Thymus (tissue), 11 donors: ENCODE results near the gene CFDP1. TPM values are rescaled to one million over a fixed set of nuclear protein-coding genes. Genes with fewer than 3 reads are reported as not detected.

ENCODE experiments used
- DNase-seq, 9 donors: peaks; one replicate each; pipeline ENCODE4 v3.0.0-alpha.2; 2013; ENCODE audit warnings: low spot score in 9 of 9, low read depth in 6 of 9, missing footprints in 1 of 9
- H3K27ac ChIP-seq, 2 donors: one replicate each; pipeline ENCODE4 v1.5.1; 2013; ENCODE audit warnings: control low read depth in 1 of 2, low read depth in 1 of 2, low read length in 1 of 2, mild to moderate bottlenecking in 1 of 2, moderate library complexity in 1 of 2
- H3K27me3 ChIP-seq, 2 donors: one replicate each; pipeline ENCODE4 v1.5.1; 2013; ENCODE audit warnings: low read length in 1 of 2; ENCODE audit not compliant: control insufficient read depth in 2 of 2, insufficient read depth in 1 of 2
- H3K36me3 ChIP-seq, 2 donors: one replicate each; pipeline ENCODE4 v1.5.1; 2013; ENCODE audit warnings: low read length in 1 of 2, mild to moderate bottlenecking in 1 of 2, moderate library complexity in 1 of 2; ENCODE audit not compliant: control insufficient read depth in 2 of 2, insufficient read depth in 2 of 2
- H3K4me1 ChIP-seq, 2 donors: one replicate each; pipeline ENCODE4 v1.5.1; 2013; ENCODE audit warnings: low read length in 2 of 2; ENCODE audit not compliant: control insufficient read depth in 2 of 2, insufficient read depth in 2 of 2
- H3K4me3 ChIP-seq, 2 donors: one replicate each; pipeline ENCODE4 v1.5.1; 2013; ENCODE audit warnings: low read length in 2 of 2, control low read depth in 1 of 2, mild to moderate bottlenecking in 1 of 2
- H3K9me3 ChIP-seq, 2 donors: one replicate each; pipeline ENCODE4 v1.5.1; 2013; ENCODE audit warnings: low read length in 1 of 2, mild to moderate bottlenecking in 1 of 2; ENCODE audit not compliant: control insufficient read depth in 2 of 2, insufficient read depth in 1 of 2
- WGBS: extraction: QIAGEN DNeasy Blood & Tissue Kit; methylation state at CpG from one replicate; pipeline ENCODE4 v1.1.7; 2013; 5-methylcytosine and 5-hydroxymethylcytosine counted together
- polyA plus RNA-seq: library from polyadenylated mRNA; stranded (reverse); fragments of 200-250 nt; gene quantifications from one replicate; pipeline ENCODE4 v1.2.3, GENCODE V29; 2013
- total RNA-seq: library from RNA; stranded (reverse); fragments of 120-200 nt; gene quantifications from one replicate; pipeline ENCODE4 v1.2.4, GENCODE V29; 2013
- donor health status: healthy.

CFDP1 gene
- total and polyA plus RNA-seq, 2 donors: 78.3 to 78.5 TPM

- Histone ChIP-seq H3K27ac (no peak overlapping the region), H3K27me3 (peaks cover 25 to 80% of the 10 kb centered on the region in 2 donors), H3K4me3 (no peak overlapping the region), H3K36me3 (no peaks in the 10 kb centered on the region), H3K4me1 (peaks cover 0 to 10% of the 10 kb centered on the region in 2 donors), H3K9me3 (no peaks in the 10 kb centered on the region)
- DNase-seq: no peak
- WGBS: 94% methylated on average over 6 of the region's 6 CpGs
These were observed 174.5 kb downstream of the CFDP1 start for GRCh38 chr16:75258807-75259141.

DNA sequence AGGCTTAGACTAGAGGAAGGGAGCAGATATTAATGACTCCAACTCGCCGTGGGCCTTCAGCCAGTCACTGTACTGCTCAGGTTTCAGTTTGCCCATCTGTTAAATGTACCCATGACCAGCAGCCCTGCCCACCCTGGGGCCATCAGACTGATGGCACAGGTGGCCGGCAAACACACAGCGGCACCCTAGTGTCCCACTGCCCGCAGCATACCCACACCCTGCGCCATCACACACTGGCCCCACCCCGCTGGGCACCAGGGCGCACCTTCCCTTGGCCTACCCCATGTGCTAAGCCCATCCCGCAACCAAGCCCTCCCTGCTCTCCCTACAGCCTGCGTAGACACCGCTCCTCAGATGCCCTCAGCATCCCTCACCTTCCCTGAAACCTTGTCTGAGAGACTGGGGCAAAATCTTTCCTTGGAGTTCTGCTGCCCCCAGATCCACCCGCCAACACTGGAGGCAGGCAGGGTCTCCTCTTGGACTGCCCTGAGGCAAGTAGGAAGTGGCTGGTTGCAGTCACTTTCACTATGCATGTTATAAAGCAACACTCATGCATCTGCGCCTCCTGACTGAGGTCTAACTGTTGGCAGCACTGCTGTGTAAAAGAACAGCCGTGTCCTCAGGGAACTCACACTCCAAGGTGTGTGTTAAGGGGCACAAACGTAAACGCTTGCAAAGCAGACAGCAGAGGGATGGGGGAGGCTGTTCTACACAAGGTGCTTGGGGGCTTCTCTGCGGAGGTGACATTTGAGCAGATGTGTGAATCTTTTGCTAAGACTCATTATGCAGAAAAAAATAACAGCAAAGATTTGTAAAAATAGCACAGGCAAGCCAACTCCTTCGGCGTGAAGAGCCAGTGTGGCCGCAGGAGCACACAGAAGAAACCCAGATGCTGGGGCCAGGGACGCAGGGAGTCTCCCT, 175.2 kb downstream of the CFDP1 start:
- H3K9me3 ChIP-seq: no peaks in the 10 kb centered on the region
- H3K4me3 ChIP-seq: no peak overlapping the region
- 93% methylated on average over 21 of the region's 21 CpGs for WGBS
- H3K27ac ChIP-seq: no peak overlapping the region
- H3K27me3 ChIP-seq: peaks cover 26 to 80% of the 10 kb centered on the region in 2 donors
- DNase-seq: no peak
- H3K4me1 ChIP-seq: peaks cover 0 to 10% of the 10 kb centered on the region in 2 donors
- H3K36me3 ChIP-seq: no peaks in the 10 kb centered on the region

GRCh38 chr16:75256696-75257343, 176.5 kb downstream of the CFDP1 start:
- no peaks in the 10 kb centered on the region for H3K36me3 ChIP-seq
- H3K27me3 ChIP-seq: peaks cover 39 to 80% of the 10 kb centered on the region in 2 donors
- H3K27ac ChIP-seq: no peak overlapping the region
- DNase-seq: no peak
- H3K4me1 ChIP-seq: peaks cover 0 to 11% of the 10 kb centered on the region in 2 donors
- 83% methylated on average over 14 of the region's 14 CpGs for WGBS
- no peaks in the 10 kb centered on the region for H3K9me3 ChIP-seq
- no peak overlapping the region for H3K4me3 ChIP-seq

GRCh38 chr16:75256059-75256571, 177.2 kb downstream of the CFDP1 start:
- no peak for DNase-seq
- Histone ChIP-seq H3K9me3 (no peaks in the 10 kb centered on the region), H3K4me3 (no peak overlapping the region), H3K27me3 (peaks cover 46 to 78% of the 10 kb centered on the region in 2 donors), H3K4me1 (peaks cover 3 to 13% of the 10 kb centered on the region in 2 donors), H3K27ac (no peak overlapping the region), H3K36me3 (no peaks in the 10 kb centered on the region)
- 87% methylated on average over 12 of the region's 12 CpGs for WGBS

DNA sequence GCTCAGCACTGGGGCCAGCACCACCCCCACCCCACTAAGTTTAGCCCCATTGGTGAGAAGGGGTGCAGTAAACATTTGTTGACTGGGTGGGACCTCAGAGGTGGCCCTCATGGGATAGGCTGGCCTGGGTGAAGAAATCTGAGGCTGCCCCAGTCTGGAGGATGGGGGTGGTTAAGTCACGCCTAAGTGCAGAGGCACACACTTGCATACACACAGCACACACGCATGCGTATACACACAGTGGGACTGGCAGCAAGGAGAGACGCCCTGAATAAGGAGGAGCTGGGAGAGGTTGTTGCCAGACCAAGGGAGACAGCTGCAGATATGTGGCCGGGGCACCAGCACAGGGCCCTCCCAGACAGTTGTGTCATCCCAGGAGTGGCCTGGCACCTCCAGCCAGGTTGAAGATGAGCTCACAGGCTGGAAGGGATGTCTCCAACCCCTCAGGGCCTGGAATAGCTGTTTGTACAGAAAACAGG, 178.9 kb downstream of the CFDP1 start:
- DNase-seq: no peak
- Histone ChIP-seq H3K36me3 (no peaks in the 10 kb centered on the region), H3K9me3 (no peaks in the 10 kb centered on the region), H3K27ac (no peak overlapping the region), H3K27me3 (peaks cover 63 to 90% of the 10 kb centered on the region in 2 donors), H3K4me3 (no peak overlapping the region), H3K4me1 (peaks cover 4 to 18% of the 10 kb centered on the region in 2 donors)
- WGBS: 87% methylated on average over 5 of the region's 5 CpGs

GRCh38 chr16:75252946-75253911, 180.1 kb downstream of the CFDP1 start:
- no peak overlapping the region for H3K4me3 ChIP-seq

DNA sequence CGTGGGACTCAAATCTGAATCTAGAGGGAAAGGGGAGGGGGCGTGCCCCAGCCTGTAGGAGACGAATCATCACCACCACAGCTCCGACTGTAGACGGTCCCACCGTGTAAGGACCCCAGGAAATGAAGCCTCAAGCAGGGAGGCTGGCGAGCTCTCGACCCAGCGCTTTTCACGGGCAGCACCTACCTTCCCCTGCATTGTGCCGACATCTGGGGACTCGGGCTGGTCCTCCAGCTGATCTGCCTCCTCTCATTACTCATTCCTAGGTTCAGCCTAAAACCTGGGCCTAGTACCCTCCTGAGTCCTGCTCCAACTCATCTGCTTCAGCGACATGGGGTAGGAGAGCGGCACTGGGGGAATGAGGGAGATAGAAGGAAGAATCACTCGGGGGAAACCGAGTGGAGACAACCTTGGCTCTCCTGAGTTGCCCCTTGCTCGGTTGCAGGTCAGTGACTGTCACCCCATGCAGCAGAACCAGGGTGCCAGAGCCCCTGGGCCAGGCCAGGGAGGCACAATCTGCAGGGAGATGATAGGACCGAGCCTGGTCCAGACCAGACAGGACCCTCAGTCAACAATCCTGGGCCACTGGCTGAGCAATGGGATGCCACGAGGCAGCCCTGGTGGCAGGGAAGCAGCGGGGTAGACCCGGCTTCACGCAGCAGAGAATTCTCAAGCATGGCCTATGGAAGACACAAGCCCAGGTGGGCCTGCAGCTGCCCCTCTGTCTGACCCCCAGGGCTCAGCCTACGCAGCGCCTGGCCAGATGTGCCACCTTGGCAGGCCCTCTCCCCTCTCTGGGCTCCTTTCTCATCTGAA, 181.0 kb downstream of the CFDP1 start:
- DNase-seq: no peak

More at GRCh38 chr16:75252946-75253911, 180.1 kb downstream of the CFDP1 start:
- no peak for DNase-seq
- no peaks in the 10 kb centered on the region for H3K9me3 ChIP-seq
- H3K36me3 ChIP-seq: no peaks in the 10 kb centered on the region
- H3K4me1 ChIP-seq: peaks cover 4 to 14% of the 10 kb centered on the region in 2 donors
- no peak overlapping the region for H3K27ac ChIP-seq
- 90% methylated on average over 15 of the region's 15 CpGs for WGBS
- H3K27me3 ChIP-seq: peaks cover 75 to 93% of the 10 kb centered on the region in 2 donors

More for the DNA sequence above, 181.0 kb downstream of the CFDP1 start:
- no peak overlapping the region for H3K4me3 ChIP-seq
- 72% methylated on average over 24 of the region's 24 CpGs for WGBS
- H3K27me3 ChIP-seq: peaks cover 84 to 94% of the 10 kb centered on the region in 2 donors
- H3K27ac ChIP-seq: no peak overlapping the region
- H3K36me3 ChIP-seq: no peaks in the 10 kb centered on the region
- H3K9me3 ChIP-seq: no peaks in the 10 kb centered on the region
- peaks cover 4 to 13% of the 10 kb centered on the region in 2 donors for H3K4me1 ChIP-seq
